HUES64 (cell line): ENCODE results near the gene PDE11A.
"Not testable (repeated sequence)": the region's sequence is repeated elsewhere in the genome, so short reads cannot be mapped to it uniquely, and the experiment has no call there.

Experiments
- H3K27ac ChIP-seq: 2 replicates; pipeline ENCODE4 v1.7.0; 2013; ENCODE audit warnings: low read depth, low read length, inconsistent platforms
- H3K27me3 ChIP-seq: 2 replicates; pipeline ENCODE4 v1.6.1; 2013; ENCODE audit warnings: mild to moderate bottlenecking, low read length; ENCODE audit not compliant: insufficient read depth
- H3K36me3 ChIP-seq: 2 replicates; pipeline ENCODE4 v1.6.1; 2013; ENCODE audit warnings: mild to moderate bottlenecking, low read length; ENCODE audit not compliant: insufficient read depth
- H3K4me1 ChIP-seq: 2 replicates; pipeline ENCODE4 v1.6.1; 2013; ENCODE audit warnings: mild to moderate bottlenecking, low read length, moderate library complexity; ENCODE audit not compliant: insufficient read depth
- H3K4me3 ChIP-seq: 2 replicates; pipeline ENCODE4 v1.5.1; 2013; ENCODE audit warnings: mild to moderate bottlenecking, low read length, moderate library complexity
- H3K9ac ChIP-seq: 2 replicates; pipeline ENCODE4 v1.6.1; 2013; ENCODE audit warnings: mild to moderate bottlenecking, low read depth, low read length
- H3K9me3 ChIP-seq: 2 replicates; pipeline ENCODE4 v1.6.1; 2013; ENCODE audit warnings: low read depth, low read length; ENCODE audit not compliant: insufficient read depth
- WGBS: fragments of 150-250, 120-280 bp; methylation state at CpG from one replicate; pipeline ENCODE4 v1.1.7; 2013; ENCODE audit warnings: missing lambda C conversion rate; 5-methylcytosine and 5-hydroxymethylcytosine counted together

The PDE11A gene

GRCh38 chr2:178106053-178106452, 33.5 kb upstream of the PDE11A start:
- H3K4me3 ChIP-seq: no peak overlapping the region
- H3K4me1 ChIP-seq: no peaks in the 10 kb centered on the region
- 86% methylated on average over 1 of the region's 2 CpGs for WGBS
- no peaks in the 10 kb centered on the region for H3K36me3 ChIP-seq
- H3K9me3 ChIP-seq: no peaks in the 10 kb centered on the region
- H3K9ac ChIP-seq: no peak overlapping the region
- H3K27ac ChIP-seq: no peak overlapping the region
- no peaks in the 10 kb centered on the region for H3K27me3 ChIP-seq

GRCh38 chr2:178105566-178105965, 33.0 kb upstream of the PDE11A start:
- no peak overlapping the region for H3K27ac ChIP-seq
- no peak overlapping the region for H3K9ac ChIP-seq
- no peaks in the 10 kb centered on the region for H3K4me1 ChIP-seq
- no peaks in the 10 kb centered on the region for H3K36me3 ChIP-seq
- no peak overlapping the region for H3K4me3 ChIP-seq
- H3K9me3 ChIP-seq: no peaks in the 10 kb centered on the region
- no CpG with 5 or more reads among the region's 2 CpGs for WGBS
- no peaks in the 10 kb centered on the region for H3K27me3 ChIP-seq

GRCh38 chr2:178101321-178102079, 28.9 kb upstream of the PDE11A start:
- no peaks in the 10 kb centered on the region for H3K27me3 ChIP-seq
- H3K9me3 ChIP-seq: no peaks in the 10 kb centered on the region
- no peak overlapping the region for H3K9ac ChIP-seq
- H3K27ac ChIP-seq: no peak overlapping the region
- H3K36me3 ChIP-seq: no peaks in the 10 kb centered on the region
- no peaks in the 10 kb centered on the region for H3K4me1 ChIP-seq
- H3K4me3 ChIP-seq: no peak overlapping the region
- 97% methylated on average over 3 of the region's 3 CpGs for WGBS

GRCh38 chr2:178093471-178093870, 20.9 kb upstream of the PDE11A start:
- no peaks in the 10 kb centered on the region for H3K27me3 ChIP-seq
- no peak overlapping the region for H3K9ac ChIP-seq
- no peak overlapping the region for H3K4me3 ChIP-seq
- no peaks in the 10 kb centered on the region for H3K9me3 ChIP-seq
- H3K27ac ChIP-seq: no peak overlapping the region
- H3K36me3 ChIP-seq: no peaks in the 10 kb centered on the region
- no peaks in the 10 kb centered on the region for H3K4me1 ChIP-seq

DNA sequence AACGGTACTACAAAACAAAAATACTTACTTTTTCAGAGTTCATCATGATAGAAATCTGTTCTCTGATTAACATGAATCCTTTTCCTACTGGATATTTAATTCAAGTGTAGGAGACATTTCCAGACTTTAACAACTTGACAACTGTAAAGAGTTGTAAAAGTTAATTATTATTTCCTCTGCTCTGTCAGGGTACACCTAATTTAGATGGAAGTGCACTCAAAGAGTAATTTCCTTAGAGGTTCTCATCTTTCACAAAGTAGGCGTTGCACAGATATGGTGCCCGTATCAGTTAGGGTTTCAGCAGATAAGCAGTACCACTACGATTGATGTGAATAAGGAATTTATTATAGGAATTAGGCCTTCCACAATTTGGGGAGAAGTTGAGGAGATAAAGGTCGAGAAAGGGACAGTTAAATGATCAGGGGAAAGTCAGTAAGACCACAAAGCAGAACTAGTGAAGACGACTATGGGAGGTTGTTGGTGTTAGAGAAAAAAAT, 16.2 kb upstream of the PDE11A start:
- H3K36me3 ChIP-seq: no peaks in the 10 kb centered on the region
- no peaks in the 10 kb centered on the region for H3K4me1 ChIP-seq
- WGBS: 93% methylated on average over 6 of the region's 6 CpGs
- no peaks in the 10 kb centered on the region for H3K9me3 ChIP-seq
- H3K9ac ChIP-seq: no peak overlapping the region
- H3K27ac ChIP-seq: no peak overlapping the region
- H3K27me3 ChIP-seq: no peaks in the 10 kb centered on the region
- no peak overlapping the region for H3K4me3 ChIP-seq

DNA sequence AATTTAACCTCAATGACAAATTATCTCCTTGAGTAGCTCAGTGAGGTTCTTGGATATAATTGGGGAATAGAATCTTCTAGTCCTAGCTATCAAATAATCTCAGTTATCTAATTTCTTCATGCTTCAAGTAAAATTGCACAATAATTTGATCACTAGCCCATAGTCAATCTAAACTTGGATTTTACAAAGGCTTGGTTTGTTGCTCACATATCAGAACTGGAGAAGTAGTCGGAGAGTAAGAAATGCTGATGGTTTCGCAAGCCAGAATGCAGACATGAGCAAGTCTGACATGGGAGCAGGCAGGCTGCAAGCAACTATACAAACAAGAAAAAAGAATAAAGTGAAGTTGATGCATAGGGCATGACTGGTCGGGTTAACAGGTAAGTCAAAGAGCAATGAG, 11.7 kb upstream of the PDE11A start:
- no peak overlapping the region for H3K9ac ChIP-seq
- no peaks in the 10 kb centered on the region for H3K36me3 ChIP-seq
- no peaks in the 10 kb centered on the region for H3K27me3 ChIP-seq
- 90% methylated on average over 3 of the region's 3 CpGs for WGBS
- H3K4me3 ChIP-seq: no peak overlapping the region
- H3K4me1 ChIP-seq: peaks cover 4% of the 10 kb centered on the region; the same call in 1 of the 2 replicates
- H3K27ac ChIP-seq: no peak overlapping the region
- peaks cover 4% of the 10 kb centered on the region; the same call in 1 of the 2 replicates for H3K9me3 ChIP-seq

GRCh38 chr2:178082408-178083045, 9.9 kb upstream of the PDE11A start:
- Histone ChIP-seq H3K9ac (no peak overlapping the region), H3K4me3 (no peak overlapping the region), H3K36me3 (no peaks in the 10 kb centered on the region), H3K9me3 (peaks cover 5% of the 10 kb centered on the region; the same call in 1 of the 2 replicates), H3K27me3 (no peaks in the 10 kb centered on the region), H3K4me1 (peaks cover 4% of the 10 kb centered on the region; the same call in 1 of the 2 replicates), H3K27ac (no peak overlapping the region)
- WGBS: 94% methylated on average over 3 of the region's 3 CpGs

DNA sequence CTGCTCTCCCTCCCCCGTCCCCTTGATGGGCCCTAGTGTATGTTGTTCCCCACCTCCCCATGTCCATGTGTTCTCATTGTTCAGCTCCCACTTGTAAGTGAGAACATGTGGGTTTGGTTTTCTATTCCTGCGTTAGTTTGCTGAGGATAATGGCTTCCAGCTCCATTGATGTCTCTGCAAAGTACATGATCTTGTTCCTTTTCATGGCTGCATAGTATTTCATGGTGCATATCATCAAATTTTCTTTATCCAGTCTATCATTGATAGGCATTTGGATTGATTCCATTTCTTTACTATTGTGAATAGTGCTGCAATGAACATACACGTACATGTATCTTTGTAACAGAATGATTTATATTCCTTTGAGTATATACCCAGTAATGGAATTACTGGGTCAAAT, 6.7 kb upstream of the PDE11A start:
- not testable (repeated sequence) for H3K4me1 ChIP-seq, H3K9ac ChIP-seq, H3K36me3 ChIP-seq, H3K27me3 ChIP-seq, H3K27ac ChIP-seq, H3K4me3 ChIP-seq, H3K9me3 ChIP-seq
- 81% methylated on average over 2 of the region's 3 CpGs for WGBS

GRCh38 chr2:178076130-178076529, 3.6 kb upstream of the PDE11A start:
- Histone ChIP-seq H3K27ac (no peak overlapping the region), H3K27me3 (peaks cover 33% of the 10 kb centered on the region), H3K9me3 (peaks cover 5% of the 10 kb centered on the region; the same call in 1 of the 2 replicates), H3K36me3 (no peaks in the 10 kb centered on the region), H3K9ac (no peak overlapping the region), H3K4me1 (peaks cover 5% of the 10 kb centered on the region), H3K4me3 (no peak overlapping the region)

GRCh38 chr2:178075006-178075326, 2.4 kb upstream of the PDE11A start:
- 94% methylated on average over 1 of the region's 1 CpG for WGBS
- H3K36me3 ChIP-seq: no peaks in the 10 kb centered on the region
- no peak overlapping the region for H3K27ac ChIP-seq
- no peak overlapping the region for H3K4me3 ChIP-seq
- H3K4me1 ChIP-seq: peaks cover 5% of the 10 kb centered on the region
- H3K27me3 ChIP-seq: peaks cover 44% of the 10 kb centered on the region
- H3K9ac ChIP-seq: no peak overlapping the region
- peaks cover 5% of the 10 kb centered on the region; the same call in 1 of the 2 replicates for H3K9me3 ChIP-seq

- Histone ChIP-seq H3K27me3 (peaks cover 44% of the 10 kb centered on the region), H3K9ac (no peak overlapping the region), H3K4me3 (no peak overlapping the region), H3K27ac (no peak overlapping the region), H3K4me1 (peaks cover 5% of the 10 kb centered on the region), H3K36me3 (no peaks in the 10 kb centered on the region), H3K9me3 (peaks cover 1% of the 10 kb centered on the region; the same call in 1 of the 2 replicates)
- WGBS: 92% methylated on average over 8 of the region's 8 CpGs
These were observed 1.8 kb upstream of the PDE11A start for GRCh38 chr2:178074123-178075005.
